GM19438 (cell line): ENCODE results near the gene POLD3.
"Not testable (repeated sequence)": the region's sequence is repeated elsewhere in the genome, so short reads cannot be mapped to it uniquely, and the experiment has no call there.

Source experiments
- ATAC-seq: cut with Tn5 transposase; IDR thresholded peaks from one replicate; pipeline ENCODE4 v1.9.1; 2021; ENCODE audit warnings: low read depth; ENCODE audit not compliant: unreplicated experiment

The POLD3 gene

GRCh38 chr11:74636630-74637184 is 44.3 kb downstream of the POLD3 start:
- ATAC-seq, result no peak

GRCh38 chr11:74637700-74638099 is 45.3 kb downstream of the POLD3 start:
- ATAC-seq, result no peak

DNA sequence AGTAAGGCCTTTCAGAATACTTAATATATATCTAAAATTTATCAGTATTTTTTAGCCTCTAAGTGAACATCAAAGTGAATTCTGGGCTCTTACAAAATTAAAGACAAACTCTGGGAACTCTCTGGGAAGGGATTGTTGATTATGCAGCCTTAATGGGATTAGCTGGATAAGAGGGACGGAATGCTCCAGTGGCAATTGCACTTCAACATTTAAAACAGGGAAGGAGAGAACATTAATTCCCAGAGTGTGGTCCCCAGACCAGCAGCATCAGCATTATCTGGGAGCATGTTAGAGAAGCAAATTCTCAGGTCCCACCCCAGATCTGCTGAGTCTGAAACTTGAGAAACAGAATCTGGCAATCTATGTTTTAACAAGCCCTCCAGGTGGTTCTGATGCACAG is 46.5 kb downstream of the POLD3 start:
- ATAC-seq, result no peak

- ATAC-seq, result no peak
Observed at GRCh38 chr11:74639533-74639932, 47.2 kb downstream of the POLD3 start.

DNA sequence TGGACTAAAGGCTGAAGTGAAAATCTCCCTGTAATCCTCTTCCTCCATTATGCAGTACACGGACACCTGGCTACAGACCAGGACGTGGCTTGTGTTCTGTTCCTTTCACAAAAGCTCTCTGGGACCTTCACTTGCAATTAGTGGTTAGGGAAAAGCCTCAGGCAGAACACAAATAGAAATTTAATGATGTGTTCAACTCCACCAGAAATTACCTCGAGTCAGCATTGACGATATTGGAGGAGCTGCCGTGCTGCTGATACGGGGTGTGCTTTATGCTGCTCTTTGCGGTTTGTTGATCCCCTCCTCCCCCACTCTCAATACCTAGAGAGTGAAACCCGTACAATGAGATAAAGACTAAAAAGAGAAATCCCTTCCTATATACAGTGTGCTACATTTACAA is 48.9 kb downstream of the POLD3 start:
- ATAC-seq, result no peak

DNA sequence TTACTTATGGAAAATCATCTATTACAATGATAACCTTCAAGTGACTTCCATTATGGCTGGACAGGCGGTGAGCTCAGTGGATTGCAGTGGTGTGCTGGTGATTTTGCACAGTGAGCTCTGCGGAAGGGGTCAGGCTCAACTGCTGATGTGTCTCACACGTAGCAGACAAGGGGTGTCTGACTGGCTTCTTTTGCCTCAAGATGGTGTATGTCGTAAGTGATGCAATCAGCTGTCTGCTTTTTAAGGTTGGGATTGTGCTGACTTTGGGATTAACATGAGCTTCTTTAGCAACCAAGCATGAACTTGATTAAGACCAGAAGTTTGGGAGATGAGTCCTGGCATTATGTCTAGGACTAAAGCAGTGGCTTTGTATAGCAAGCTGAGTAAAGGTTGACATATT is 49.5 kb downstream of the POLD3 start:
- ATAC-seq, result no peak

DNA sequence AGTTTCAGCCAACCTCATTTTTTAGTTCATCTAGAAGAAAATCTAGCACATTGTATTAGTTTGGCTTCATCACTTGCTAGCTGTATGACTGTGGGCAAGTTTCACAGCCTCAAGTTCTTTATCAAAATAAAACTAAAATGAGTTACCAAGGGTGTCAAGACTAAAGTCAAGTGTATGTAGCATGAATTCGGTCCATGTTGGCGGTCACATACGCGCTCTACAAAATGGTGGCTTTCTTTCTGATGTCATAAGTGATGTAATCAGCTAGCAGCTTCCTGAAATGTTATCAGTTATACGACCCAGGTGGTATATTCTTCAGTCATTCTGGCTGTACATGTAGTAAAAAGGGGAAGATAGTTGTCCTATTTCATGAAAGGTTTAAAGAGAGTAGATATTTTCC is 50.5 kb downstream of the POLD3 start:
- no peak for ATAC-seq

DNA sequence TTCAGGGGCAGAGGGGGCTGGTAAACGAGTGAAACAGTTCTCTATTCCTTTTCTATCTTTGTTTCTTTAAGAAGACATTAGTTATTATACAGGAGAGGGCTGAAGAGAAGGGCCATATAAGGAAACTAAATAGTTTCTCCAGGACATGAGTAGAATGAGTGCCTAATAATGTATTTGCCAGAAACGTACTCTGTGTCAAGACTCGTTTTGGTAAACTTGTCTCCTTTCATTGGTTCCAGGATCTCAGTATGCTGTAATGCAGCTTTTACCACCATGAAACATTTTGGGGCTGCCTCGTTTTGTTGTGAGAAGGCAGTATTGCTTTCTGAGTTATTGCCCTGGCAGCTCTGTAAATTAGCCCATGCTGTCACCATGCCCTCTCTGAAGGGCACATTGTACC is 51.7 kb downstream of the POLD3 start:
- ATAC-seq, result no peak

- no peak for ATAC-seq
Observed at GRCh38 chr11:74646215-74646614, 53.8 kb downstream of the POLD3 start.

DNA sequence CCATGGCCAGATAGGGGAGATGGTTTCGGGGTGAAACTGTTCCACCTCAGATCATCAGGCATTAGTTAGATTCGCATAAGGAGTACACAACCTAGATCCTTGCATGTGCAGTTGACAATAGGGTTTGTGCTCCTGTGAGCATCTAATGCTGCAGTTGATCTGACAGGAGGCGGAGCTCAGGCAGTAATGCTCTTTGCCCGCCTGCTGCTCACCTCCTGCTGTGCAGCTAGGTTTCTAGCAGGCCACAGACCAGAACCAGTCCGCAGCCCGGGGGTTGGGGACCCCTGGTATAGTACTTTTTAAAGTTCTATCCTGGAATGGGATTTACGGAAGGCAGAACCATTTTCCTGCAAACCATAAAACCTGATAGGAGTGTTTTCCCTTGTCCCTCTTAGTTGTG is 54.6 kb downstream of the POLD3 start:
- ATAC-seq, result no peak

DNA sequence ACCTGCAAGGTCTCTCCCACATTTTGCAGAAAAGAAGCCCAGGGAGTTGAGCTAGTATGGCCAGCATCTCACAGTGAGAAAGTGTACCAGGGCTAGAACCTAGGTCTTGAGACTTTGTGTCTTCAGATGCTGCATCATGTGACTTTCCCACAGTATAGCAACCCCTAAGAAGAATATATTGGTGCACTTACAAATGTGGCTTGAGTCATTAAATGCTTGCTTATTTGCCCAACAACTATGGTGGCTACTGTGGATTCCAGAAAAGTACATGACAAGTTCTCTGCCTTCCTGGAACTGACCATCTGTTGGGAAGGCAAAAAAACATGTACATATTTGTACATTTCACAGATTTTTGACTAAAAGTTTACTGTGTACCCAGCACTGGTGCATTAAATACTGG is 55.0 kb downstream of the POLD3 start:
- no peak for ATAC-seq

DNA sequence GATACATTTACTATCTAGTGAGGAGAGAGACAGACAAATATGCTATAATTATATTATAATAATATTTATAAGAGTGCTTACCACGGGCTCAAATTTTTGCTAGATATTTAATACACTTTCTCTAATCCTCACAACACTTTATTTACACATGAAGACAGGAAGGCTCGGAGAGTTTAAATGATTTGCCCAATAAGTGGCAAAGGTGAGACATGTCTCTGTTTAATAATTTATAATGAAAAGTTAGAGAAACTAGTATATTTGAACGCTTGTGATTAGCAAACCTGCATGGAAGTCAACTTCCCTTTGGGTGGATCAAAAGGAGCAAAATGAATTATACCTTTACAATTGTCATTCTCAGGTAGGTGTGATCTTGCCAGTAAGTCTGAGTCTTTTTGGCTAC is 55.4 kb downstream of the POLD3 start:
- no peak for ATAC-seq

DNA sequence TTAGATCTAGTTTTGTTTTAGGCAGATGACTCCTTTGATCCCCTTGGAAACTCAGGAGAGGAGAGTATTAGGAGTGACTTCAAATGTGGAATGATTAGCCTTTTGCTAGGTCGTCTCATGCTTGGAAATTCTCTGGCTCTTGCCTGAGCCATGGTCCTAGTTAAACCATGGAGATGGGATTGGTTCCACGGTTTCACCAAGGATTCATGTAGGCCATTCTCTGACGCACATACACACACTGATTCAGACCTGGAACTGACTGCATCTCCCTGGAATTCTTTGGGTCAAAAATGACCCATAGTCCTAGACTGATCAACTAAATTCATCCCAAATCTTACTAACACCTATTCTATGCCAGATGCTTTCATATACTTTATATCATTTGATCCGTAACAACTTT is 56.5 kb downstream of the POLD3 start:
- no peak for ATAC-seq

DNA sequence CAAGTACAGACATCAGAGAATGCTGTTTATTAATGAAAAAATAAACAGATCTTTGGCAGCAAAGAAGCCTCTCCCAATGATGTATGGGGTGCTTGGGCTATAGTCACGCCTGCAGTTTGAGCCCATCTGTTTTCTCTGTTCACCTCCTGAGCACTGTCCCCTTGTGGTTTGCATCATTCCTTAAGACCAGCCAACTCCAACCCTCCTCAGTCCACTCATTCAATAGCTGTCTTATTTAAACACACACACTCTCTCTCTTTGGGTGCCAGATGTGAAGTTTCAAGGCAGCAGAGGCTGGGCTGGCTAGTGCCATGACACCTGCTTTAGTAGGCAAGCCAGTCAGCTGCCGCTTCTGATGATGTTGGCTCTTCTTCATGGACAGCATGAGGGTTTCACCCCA is 58.1 kb downstream of the POLD3 start:
- no peak for ATAC-seq

- no peak for ATAC-seq
Observed at GRCh38 chr11:74654976-74655375, 62.6 kb downstream of the POLD3 start.

DNA sequence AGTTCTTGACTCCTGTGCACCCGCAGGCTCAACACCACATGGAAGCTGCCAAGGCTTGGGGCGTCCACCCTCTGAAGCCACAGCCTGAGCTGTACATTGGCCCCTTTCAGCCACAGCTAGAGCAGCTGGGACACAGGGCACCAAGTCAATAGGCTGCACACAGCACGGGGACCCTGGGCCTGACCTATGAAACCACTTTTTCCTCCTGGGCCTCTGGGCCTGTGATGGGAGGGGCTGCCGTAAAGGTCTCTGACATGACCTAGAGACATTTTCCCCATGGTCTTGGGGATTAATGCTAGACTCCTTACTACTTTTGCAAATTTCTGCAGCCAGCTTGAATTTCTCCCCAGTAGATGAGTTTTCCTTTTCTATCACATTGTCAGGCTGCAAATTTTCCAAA is 66.7 kb downstream of the POLD3 start:
- ATAC-seq, result not testable (repeated sequence)

DNA sequence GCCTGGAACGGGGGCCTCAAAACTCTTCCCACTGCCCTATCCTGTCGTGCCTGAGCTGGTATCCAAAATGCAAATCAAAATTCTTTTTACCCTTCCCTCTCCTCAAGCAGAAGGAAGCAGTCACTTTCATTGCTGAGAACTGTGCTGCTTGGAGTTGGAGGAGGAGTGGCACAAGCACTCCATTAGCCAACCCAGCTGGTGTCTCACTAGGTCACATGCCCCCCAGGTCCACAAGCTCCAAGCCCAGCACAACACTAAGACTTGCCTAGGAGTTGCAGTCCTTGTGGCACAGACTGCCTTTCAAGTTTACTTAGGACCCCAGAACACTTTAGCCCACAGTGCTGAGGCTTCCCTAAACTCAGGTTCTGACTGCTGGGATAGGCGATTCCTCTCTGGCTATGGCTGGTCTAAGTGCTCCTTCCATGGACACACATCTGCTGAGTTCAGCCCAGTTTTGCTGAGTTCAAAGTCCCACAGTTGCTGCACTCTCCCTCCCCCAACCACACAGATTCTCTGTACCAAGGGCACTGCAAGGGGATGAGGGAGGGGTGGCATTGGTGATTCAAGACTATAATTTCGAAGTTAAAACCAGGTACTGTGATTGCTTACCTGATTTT is 70.2 kb downstream of the POLD3 start:
- no peak for ATAC-seq

DNA sequence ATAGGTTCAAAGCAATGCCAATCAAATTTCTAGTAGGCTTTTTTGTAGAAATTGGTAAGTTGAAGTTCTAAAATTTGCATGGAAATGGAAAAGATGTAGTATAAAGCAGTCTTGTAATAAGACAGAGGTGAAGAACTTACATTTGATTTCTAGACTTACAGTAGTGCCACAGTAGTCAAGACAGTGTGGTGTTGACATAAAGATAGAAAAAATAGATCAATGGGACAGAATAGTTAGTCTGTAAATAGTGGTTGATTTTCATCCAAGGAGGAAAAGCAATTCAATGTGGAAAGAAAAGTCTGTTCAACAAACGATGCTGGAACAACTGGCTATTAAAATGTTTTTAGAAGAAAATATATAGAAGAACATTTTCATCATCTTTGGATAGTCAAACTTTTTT is 70.9 kb downstream of the POLD3 start:
- no peak for ATAC-seq

DNA sequence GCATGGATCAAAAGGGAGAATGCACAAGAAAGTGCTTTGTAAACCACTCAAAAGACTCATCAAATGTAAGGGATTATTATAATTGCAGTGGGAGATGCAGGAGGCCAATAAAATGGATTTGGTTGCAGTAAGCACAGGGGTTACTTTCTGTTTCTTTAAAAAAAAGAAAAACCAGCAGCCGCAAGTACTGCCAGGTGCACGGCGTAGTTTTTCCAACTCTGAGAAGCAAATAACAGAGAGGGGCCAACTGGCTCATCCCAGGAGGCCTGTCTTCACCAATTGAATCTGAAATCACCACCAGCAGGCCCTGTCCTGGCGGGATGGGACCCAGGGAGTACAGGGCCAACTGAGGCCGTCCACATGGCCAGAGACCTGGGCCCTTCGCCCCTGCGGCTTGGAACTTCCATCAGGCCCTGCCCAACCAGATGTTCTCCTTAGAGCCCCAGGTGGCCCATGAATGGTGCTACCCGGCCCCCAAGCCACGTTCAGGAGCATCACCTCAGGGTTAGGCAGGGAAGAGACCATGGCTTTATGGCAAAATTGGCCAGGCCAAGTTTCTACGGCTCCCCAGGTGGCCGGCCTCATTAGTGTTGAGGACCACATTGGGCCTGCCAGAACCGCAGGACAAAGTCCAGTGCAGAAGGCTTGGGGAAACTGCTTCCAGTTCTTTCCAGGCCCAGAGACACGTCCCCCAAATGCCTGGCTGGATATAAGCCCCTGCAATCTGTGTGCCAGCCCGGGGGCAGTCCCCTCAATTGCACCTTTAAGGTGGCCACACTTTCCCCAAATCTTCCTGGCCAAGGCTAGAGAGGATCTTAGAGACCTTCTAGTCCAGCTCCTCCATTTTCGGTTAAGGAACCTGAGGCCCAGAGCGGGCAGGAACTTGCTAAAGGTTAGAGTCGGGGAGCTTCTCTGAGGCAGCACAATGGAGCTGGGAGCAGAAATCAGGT is 77.1 kb downstream of the POLD3 start:
- no peak for ATAC-seq

DNA sequence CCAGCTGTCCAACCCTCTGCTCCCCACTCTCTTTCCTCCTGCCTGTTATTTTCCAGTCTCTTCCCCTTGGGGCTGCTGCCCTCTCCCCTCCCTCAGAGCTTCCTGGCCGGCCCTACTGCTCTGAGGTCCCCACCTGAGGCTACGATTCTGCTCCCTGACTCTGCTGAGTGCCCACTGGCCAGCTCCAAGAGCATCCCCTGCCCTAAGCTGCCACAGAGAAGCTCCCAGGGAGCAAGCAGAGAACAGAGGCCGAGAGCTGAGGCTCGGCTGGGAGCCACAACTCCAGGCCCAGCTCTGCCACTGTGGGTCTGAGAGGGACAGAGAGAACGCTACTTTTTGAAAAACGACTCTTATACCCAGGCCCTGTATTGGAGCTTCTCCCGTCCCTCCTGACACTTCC is 77.8 kb downstream of the POLD3 start:
- no peak for ATAC-seq

- ATAC-seq, result no peak
Observed at GRCh38 chr11:74671520-74672196, 79.3 kb downstream of the POLD3 start.
